NCI-H226 (cell line): Measurements from ENCODE around the gene MCF2L.
"Not testable (repeated sequence)": the region's sequence is repeated elsewhere in the genome, so short reads cannot be mapped to it uniquely, and the experiment has no call there.

Source experiments
- DNase-seq: peaks from one replicate; pipeline ENCODE4 v3.0.0-alpha.2; 2015

MCF2L gene

GRCh38 chr13:113105032-113105920, 136.3 kb downstream of the MCF2L start, which contains the start of gene F7:
Gene F7, plus strand, starts transcription at chr13:113105791. Its CDS starts 51 bp downstream, at chr13:113105842.
- no peak for DNase-seq

GRCh38 chr13:113105921-113106452, 137.0 kb downstream of the MCF2L start:
- DNase-seq, result no peak

- DNase-seq, result no peak
Observed at GRCh38 chr13:113106711-113107351, 137.8 kb downstream of the MCF2L start.

DNA sequence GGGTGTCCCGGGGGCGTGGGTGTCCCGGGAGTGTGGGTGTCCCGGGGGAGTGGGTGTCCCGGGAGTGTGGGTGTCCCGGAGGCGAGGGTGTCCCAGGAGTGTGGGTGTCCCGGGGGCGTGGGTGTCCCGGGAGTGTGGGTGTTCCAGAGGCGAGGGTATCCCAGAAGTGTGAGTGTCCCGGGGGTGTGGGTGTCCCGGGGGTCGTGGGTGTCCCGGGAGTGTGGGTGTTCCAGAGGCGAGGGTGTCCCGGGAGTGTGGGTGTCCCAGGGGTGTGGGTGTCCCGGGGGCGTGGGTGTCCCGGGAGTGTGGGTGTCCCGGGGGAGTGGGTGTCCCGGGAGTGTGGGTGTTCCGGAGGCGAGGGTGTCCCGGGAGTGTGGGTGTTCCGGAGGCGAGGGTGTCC, 139.5 kb downstream of the MCF2L start:
- DNase-seq, result not testable (repeated sequence)

DNA sequence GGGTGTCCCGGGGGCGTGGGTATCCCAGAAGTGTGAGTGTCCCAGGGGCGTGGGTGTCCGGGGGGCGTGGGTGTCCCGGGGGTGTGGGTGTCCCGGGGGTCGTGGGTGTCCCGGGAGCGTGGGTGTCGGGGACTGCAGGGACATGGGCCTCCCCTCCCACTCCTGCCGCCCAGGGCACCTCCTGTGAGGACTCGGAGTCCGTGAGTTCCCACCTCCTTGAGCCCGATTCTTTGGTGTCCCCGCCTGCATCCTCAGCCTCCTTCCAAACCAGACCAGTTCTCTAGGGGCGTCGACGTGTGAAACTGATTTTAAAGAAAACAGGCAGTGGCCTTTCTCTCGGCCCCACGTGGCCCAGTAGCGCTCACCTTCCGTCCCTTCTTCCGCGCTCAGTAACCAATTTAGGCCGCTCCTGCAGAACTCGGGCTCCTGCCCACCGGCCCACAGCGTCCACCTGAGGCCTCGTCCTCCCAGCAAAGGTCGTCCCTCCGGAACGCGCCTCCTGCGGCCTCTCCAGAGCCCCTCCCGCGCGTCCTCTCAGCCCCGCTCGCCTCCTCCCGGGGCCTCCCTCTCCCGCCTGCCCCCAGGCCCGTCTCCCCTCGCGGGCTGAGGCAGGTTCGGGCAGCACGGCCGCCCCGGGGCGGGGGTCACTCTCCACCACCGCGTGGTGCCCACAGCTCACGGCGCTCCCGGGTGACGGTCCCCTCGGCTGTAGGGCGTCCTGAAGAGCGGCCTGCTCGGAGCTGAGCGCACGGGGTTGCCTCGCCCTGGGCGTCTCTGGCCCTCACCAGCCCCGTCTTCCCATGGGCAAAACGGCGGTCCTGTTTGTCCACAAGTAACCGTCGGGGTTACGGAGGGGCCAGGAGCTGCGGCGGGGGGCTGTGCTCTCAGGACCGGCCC, 140.4 kb downstream of the MCF2L start:
- no peak for DNase-seq

GRCh38 chr13:113110048-113110851, 141.2 kb downstream of the MCF2L start:
- DNase-seq, result no peak

DNA sequence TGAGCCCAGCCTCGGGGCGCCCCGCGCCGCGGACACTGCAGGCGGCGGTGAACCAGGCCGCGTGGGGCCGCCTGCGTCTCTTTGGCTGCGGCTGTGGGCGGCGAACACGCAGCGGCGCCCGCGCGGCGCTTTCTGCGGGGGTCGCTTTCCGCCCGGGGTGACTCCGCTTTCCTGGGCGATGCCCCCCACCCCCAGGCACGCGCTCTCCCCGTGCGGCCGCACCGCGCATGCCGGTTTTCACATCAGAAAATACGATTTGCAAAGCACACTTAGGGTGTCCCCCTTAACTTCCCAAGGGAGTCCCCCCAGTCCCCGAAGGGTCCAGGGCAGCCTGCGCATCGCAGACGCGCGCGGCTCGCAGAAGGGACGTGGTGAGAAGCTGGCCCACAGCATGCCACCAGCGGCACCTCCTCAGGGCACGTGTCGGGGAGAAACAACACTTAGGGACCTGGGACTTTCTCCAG, 141.9 kb downstream of the MCF2L start:
- no peak for DNase-seq

DNA sequence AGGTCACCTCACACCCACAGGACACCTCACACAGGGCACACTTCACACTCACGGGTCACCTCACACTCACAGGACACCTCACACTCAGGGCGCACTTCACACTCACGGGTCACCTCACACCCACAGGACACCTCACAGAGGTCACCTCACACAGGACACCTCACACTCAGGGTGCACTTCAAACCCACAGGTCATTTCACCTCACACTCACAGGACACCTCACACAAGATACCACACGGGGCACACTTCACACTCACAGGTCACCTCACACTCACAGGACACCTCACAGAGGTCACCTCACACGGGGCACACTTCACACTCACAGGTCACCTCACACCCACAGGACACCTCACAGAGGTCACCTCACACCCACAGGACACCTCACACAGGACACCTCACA, 142.8 kb downstream of the MCF2L start:
- DNase-seq, result not testable (repeated sequence)

DNA sequence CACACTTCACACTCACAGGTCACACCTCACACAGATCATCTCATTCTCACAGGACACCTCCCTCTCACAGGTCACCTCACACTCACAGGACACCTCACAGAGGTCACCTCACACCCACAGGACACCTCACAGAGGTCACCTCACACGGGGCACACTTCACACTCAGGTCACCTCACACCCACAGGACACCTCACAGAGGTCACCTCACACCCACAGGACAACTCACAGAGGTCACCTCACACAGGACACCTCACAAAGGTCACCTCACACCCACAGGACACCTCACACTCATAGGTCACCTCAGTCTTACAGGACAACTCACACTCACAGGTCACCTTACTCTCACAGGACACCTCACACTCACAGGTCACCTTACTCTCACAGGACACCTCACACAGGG, 143.5 kb downstream of the MCF2L start:
- not testable (repeated sequence) for DNase-seq

DNA sequence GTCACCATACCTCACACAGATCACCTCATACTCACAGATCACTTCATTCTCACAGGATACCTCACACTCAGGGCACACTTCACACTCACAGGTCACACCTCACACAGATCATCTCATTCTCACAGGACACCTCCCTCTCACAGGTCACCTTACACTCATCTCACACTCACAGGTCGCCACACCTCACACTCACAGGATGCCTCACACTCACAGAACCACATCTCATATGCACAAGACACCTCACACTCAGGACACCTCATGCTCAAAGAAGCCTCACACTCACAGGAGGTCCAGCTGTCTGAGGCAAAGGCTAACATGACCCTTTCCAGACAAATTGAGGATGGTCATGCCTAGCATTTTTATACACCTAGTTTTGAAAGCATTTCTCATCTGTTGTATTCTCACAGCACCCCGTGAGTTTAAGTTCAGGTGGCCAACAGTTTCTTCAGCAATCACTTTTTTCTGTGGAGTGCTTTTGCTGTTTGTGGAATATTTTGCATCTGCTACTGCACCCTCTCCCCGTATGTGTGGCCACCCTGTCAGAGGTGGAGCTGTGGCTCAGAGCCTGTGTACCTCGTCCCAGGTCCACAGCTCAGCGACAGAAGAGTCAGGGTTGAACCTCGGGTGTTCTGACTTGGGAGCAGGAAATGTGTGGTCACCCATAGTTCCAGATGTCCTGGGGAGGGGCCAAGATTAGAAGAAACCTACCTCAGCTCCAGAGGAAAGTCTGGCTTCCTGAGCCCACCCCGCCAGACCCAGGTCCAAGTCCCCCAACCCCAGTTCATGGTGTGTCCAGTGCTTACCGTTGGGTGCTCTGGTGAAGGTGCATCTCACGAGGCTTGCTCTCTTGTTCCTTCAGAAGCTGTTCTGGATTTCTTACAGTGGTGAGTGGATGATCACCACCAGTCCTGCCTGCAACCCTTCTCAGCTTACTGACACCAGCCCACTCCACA, 144.2 kb downstream of the MCF2L start:
- DNase-seq, result no peak

DNA sequence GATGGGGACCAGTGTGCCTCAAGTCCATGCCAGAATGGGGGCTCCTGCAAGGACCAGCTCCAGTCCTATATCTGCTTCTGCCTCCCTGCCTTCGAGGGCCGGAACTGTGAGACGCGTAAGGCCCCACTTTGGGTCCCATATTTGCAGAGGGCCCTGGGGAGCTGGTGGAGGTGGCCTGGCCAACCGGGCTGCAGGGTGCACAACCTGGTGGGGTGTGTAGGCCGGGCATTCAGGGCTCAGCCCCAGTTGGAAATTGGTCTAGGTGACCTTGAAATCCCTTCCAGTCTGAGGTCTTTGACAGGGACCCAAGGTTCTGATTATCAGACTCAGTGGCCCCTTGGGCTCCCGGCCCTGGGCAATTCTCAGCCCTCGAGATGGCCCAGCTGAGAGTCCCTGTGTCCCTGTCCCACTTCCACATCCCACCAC, 144.8 kb downstream of the MCF2L start:
- DNase-seq, result no peak

DNA sequence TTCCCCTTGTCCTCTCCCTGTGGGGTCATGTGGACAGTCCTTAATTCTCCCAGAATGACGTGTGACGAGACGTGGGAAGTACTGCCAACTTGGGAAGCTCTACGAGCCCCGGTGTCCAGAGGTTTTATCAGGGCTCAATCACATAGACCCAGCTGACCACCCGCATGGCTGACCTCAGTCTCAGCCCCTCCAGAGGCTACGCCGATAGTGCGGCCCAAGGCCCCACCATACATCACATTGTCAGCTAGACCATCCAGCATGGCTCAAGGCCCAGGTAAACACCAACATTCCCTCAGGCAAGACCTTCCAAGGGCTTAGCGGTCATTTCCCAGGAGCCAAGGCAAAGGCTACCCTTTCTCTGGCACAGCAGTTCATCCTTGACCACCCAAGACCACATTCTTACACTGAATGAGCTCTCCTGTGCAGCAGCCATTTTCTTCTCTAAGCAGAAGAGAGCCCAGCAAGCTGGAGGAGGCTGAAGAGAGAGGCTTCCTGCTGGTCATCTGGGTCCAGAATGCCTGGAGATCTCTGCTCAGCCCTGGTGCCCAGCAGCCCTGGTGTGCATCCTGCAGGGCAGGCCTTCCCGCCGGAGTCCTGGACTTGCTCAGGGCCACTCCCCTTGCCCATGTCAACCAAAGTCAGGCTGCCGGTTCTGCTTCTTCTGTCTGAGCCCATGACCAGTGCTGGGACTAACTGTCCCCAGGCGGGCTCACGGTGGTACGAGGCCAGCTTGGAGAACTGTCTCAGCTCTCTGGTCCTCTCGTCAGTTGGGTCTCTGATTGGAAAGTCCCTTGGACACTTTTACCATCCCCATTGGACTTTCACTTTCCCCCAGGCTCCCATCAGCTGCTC, 145.7 kb downstream of the MCF2L start:
- DNase-seq, result no peak

- no peak for DNase-seq
Observed at GRCh38 chr13:113115363-113116205, 146.6 kb downstream of the MCF2L start.

DNA sequence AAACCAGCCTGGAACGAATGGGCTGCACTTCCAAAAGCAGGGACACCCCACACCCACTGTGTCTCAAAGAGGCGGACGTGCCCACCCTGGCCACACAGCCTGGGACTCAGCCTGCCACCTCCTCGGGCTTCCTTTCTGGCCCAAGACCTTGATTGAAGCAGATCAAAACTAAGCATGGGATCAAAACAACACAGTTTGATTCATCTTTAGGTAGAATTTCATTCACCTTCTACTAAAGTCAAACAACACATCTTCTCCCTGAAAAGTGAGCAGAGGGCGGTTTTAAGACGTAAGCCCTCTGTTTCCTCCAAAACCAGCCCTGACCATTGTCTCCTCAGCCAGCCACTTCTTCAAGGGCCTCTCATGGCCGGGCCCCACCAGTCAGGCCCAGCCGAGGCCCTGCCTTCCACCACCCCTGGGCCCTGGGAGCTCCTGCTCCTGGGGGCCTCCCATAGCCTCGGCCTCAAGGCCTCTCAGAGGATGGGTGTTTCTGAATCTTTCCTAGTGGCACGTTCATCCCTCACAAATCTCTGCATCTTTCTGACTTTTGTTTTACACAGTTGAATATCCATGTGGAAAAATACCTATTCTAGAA, 147.3 kb downstream of the MCF2L start:
- DNase-seq, result no peak

GRCh38 chr13:113116871-113117271, 147.9 kb downstream of the MCF2L start:
- no peak for DNase-seq

- no peak for DNase-seq
Observed at GRCh38 chr13:113117335-113117872, 148.4 kb downstream of the MCF2L start.

GRCh38 chr13:113117911-113118260, 148.9 kb downstream of the MCF2L start:
- DNase-seq, result no peak
